SJCRH30 (cell line): ENCODE measurements around the gene CD302. TPM values are rescaled to one million over a fixed set of nuclear protein-coding genes. Genes with fewer than 3 reads are reported as not detected.

Experiments
- DNase-seq, 2 experiments: peaks; one replicate each; pipeline ENCODE4 v3.0.0-alpha.2; 2015 to 2020
- H3K27ac ChIP-seq: fragments of 250-450 bp; sonication (Bioruptor Pico); 2 replicates; pipeline ENCODE4 v1.5.1; 2020; ENCODE audit warnings: mild to moderate bottlenecking, moderate library complexity
- H3K27me3 ChIP-seq: fragments of 250-450 bp; sonication (Bioruptor Pico); 2 replicates; pipeline ENCODE4 v1.5.1; 2020; ENCODE audit warnings: mild to moderate bottlenecking, moderate library complexity
- H3K36me3 ChIP-seq: fragments of 250-450 bp; sonication (Bioruptor Pico); 2 replicates; pipeline ENCODE4 v1.5.1; 2020; ENCODE audit warnings: mild to moderate bottlenecking, moderate library complexity
- H3K4me1 ChIP-seq: fragments of 250-450 bp; sonication (Bioruptor Pico); 2 replicates; pipeline ENCODE4 v1.5.1; 2020; ENCODE audit warnings: mild to moderate bottlenecking, moderate library complexity
- H3K4me3 ChIP-seq: fragments of 250-450 bp; sonication (Bioruptor Pico); 2 replicates; pipeline ENCODE4 v1.5.1; 2020; ENCODE audit warnings: mild to moderate bottlenecking, moderate library complexity
- H3K9me3 ChIP-seq: fragments of 250-450 bp; sonication (Bioruptor Pico); replicated peaks from 2 replicates; pipeline ENCODE4 v1.5.1; 2020; ENCODE audit warnings: mild to moderate bottlenecking, moderate library complexity
- total RNA-seq: library from RNA; depleted of rRNA; stranded (reverse); fragments of >200 nt; shearing (Covaris generic); gene quantifications from 2 replicates; pipeline ENCODE4 v1.2.3, GENCODE V29; 2014

The CD302 gene
- total RNA-seq, 1 experiment from 2014 or later: 1.8 TPM

GRCh38 chr2:159783556-159783955 is 14.5 kb downstream of the CD302 start:
- no peak overlapping the region for H3K27ac ChIP-seq
- no peak for DNase-seq
- H3K4me1 ChIP-seq: no peaks in the 10 kb centered on the region

GRCh38 chr2:159776321-159776720 is 21.7 kb downstream of the CD302 start:
- Histone ChIP-seq H3K27me3 (no peaks in the 10 kb centered on the region), H3K27ac (no peak overlapping the region), H3K4me1 (no peaks in the 10 kb centered on the region), H3K9me3 (no peaks in the 10 kb centered on the region), H3K36me3 (0 out of 2 replicates have a peak, but pooled peaks cover 7% of the 10 kb centered on the region), H3K4me3 (no peak overlapping the region)
- no peak for DNase-seq

More at GRCh38 chr2:159783556-159783955, 14.5 kb downstream of the CD302 start:
- Histone ChIP-seq H3K27me3 (no peaks in the 10 kb centered on the region), H3K9me3 (no peaks in the 10 kb centered on the region), H3K4me3 (no peak overlapping the region), H3K36me3 (no peaks in the 10 kb centered on the region)

- peaks cover 13% of the 10 kb centered on the region for H3K36me3 ChIP-seq
- no peak for DNase-seq
- no peak overlapping the region for H3K4me3 ChIP-seq
- H3K27me3 ChIP-seq: no peaks in the 10 kb centered on the region
- H3K27ac ChIP-seq: no peak overlapping the region
- no peaks in the 10 kb centered on the region for H3K9me3 ChIP-seq
- no peaks in the 10 kb centered on the region for H3K4me1 ChIP-seq
Observed at GRCh38 chr2:159775021-159775420, 23.0 kb downstream of the CD302 start.

- H3K4me3 ChIP-seq: no peak overlapping the region
- H3K9me3 ChIP-seq: no peaks in the 10 kb centered on the region
- no peak for DNase-seq
- no peak overlapping the region for H3K27ac ChIP-seq
- H3K27me3 ChIP-seq: no peaks in the 10 kb centered on the region
- no peaks in the 10 kb centered on the region for H3K4me1 ChIP-seq
- H3K36me3 ChIP-seq: peaks cover 13% of the 10 kb centered on the region
Observed at GRCh38 chr2:159774370-159774990, 23.5 kb downstream of the CD302 start.

DNA sequence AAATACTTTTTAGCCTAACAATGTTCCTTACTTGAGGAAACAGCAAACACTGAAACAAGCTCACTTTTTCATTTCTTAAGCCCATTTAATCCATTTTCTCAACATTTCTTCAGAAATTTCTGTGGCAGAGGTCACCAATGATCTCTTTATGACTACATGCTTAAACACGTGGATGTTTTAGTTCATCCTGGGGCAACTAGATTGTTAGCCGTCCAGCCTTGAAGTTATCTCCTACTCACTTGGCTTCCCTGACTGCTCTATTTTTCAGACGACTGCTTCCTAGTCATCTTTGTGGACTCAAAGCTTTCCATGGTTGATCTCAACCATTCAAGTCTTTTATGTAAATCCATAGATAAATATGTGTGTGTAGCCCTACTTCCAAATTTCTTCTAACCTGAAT is 24.1 kb downstream of the CD302 start:
- Histone ChIP-seq H3K4me3 (no peak overlapping the region), H3K36me3 (peaks cover 13% of the 10 kb centered on the region), H3K27me3 (no peaks in the 10 kb centered on the region), H3K27ac (no peak overlapping the region), H3K9me3 (no peaks in the 10 kb centered on the region), H3K4me1 (no peaks in the 10 kb centered on the region)
- no peak for DNase-seq

DNA sequence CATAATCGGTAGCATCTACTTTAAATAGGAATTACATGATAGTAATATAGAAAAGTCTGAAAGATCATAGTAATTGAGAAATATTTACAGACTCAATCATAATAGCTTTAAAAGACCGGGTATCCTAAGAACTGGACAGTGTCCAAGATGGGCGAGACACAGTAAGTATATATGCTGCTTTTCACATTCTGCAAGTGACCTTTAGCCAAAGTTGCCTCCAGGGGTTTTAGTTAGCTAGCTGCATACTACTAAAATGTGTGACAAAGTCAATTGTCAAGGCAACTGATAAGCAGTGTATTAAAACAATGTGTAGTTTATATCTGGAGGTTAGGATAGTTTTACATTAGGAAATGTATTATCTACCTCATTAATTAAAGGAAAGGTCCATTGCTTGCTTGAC is 24.6 kb downstream of the CD302 start:
- no peaks in the 10 kb centered on the region for H3K9me3 ChIP-seq
- no peak overlapping the region for H3K27ac ChIP-seq
- peaks cover 13% of the 10 kb centered on the region for H3K36me3 ChIP-seq
- no peaks in the 10 kb centered on the region for H3K4me1 ChIP-seq
- H3K27me3 ChIP-seq: no peaks in the 10 kb centered on the region
- DNase-seq: no peak
- no peak overlapping the region for H3K4me3 ChIP-seq

- Histone ChIP-seq H3K36me3 (peaks cover 44% of the 10 kb centered on the region), H3K9me3 (no peaks in the 10 kb centered on the region)
Observed at GRCh38 chr2:159769147-159769546, 28.9 kb downstream of the CD302 start.

DNA sequence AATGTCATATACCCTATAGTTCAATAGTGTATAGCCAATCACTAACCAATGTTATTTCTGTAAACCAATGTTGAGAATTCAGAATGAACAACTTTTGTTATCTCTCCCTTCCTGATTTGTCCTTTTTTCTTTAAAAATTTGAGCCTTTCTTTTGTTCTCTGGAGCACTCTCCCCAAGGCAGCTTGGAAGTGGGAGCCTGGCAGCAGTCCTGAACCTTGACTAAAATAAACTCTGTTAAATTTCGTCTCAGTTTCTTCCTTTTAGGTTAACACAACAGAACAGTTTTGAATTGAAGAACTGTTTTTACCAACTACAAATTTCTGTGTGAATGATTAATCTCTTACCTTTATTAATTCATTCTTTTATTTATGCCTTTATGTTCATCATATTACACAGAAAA is 35.9 kb downstream of the CD302 start:
- DNase-seq: no peak
- H3K36me3 ChIP-seq: peaks cover 85% of the 10 kb centered on the region
- no peak overlapping the region for H3K27ac ChIP-seq
- H3K27me3 ChIP-seq: no peaks in the 10 kb centered on the region
- no peaks in the 10 kb centered on the region for H3K4me1 ChIP-seq
- H3K9me3 ChIP-seq: no peaks in the 10 kb centered on the region
- no peak overlapping the region for H3K4me3 ChIP-seq

More at GRCh38 chr2:159769147-159769546, 28.9 kb downstream of the CD302 start:
- Histone ChIP-seq H3K4me1 (no peaks in the 10 kb centered on the region), H3K27me3 (no peaks in the 10 kb centered on the region), H3K4me3 (no peak overlapping the region), H3K27ac (no peak overlapping the region)
- no peak for DNase-seq

DNA sequence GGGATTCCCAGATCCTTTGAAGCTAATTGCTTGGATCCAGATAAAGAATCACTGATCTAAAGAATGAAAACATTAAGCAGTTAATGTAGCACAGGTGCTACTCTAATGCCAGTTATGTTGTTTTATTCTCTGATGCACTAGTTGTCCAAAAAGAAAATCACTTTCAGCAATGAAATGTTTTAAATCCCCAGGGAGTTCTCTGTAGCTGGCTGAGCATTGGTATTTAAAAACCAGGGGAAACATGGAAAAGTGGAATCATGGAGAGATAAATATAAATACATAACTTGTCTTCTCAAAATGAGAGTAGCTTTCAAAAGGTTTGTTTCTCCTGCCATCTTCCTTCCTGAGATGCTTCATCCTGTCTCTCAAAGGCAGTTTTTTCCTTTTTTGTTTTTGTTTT is 37.7 kb downstream of the CD302 start:
- no peak overlapping the region for H3K4me3 ChIP-seq
- H3K36me3 ChIP-seq: peaks cover 86% of the 10 kb centered on the region
- no peaks in the 10 kb centered on the region for H3K4me1 ChIP-seq
- no peak overlapping the region for H3K27ac ChIP-seq
- no peak for DNase-seq
- H3K27me3 ChIP-seq: no peaks in the 10 kb centered on the region
- H3K9me3 ChIP-seq: no peaks in the 10 kb centered on the region

DNA sequence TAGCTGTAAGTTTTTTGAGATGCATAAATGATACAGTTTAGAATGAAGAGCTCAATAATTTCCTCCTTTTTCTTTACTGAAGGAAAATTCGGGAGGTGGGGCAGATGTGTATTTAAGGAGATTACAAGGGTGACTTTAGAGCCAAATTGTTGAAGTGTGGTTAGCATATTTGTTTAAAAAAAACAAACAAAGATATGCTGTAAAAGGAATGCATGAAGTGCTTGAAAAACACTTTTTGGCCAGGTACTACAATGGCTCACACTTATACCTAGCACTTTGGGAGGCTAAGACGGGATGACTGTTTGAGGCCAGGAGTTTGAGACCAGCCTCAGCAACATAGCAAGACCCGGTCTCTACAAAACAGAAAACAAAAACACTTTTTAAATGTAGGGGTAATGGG is 38.4 kb downstream of the CD302 start:
- H3K36me3 ChIP-seq: peaks cover 91% of the 10 kb centered on the region
- no peaks in the 10 kb centered on the region for H3K9me3 ChIP-seq
- H3K27me3 ChIP-seq: no peaks in the 10 kb centered on the region
- DNase-seq: no peak
- H3K4me3 ChIP-seq: no peak overlapping the region
- H3K4me1 ChIP-seq: no peaks in the 10 kb centered on the region
- H3K27ac ChIP-seq: no peak overlapping the region

DNA sequence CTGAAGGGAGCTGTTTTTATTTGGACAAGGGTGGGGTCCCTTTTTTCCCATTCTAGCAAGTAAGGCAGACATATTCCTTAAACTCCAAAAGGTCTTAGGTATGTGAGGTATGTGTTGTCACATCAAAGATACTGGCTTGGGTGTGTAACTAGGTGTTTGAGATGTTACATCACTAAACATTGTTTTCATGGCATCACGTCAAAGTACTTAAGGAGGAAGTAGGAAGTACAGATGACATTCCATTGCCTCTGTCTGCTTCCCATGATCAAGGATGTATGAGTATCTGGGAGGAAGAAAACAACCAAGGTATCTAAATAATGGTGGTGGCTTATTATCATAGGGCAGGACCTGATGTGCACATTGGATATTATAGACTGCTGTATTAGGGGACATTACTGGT is 39.3 kb downstream of the CD302 start:
- H3K4me1 ChIP-seq: no peaks in the 10 kb centered on the region
- no peak overlapping the region for H3K4me3 ChIP-seq
- peaks cover 93% of the 10 kb centered on the region for H3K36me3 ChIP-seq
- no peaks in the 10 kb centered on the region for H3K9me3 ChIP-seq
- no peak overlapping the region for H3K27ac ChIP-seq
- DNase-seq: no peak
- no peaks in the 10 kb centered on the region for H3K27me3 ChIP-seq

GRCh38 chr2:159758239-159758638 is 39.8 kb downstream of the CD302 start:
- no peaks in the 10 kb centered on the region for H3K9me3 ChIP-seq
- H3K27me3 ChIP-seq: no peaks in the 10 kb centered on the region
- H3K27ac ChIP-seq: no peak overlapping the region
- peaks cover 91% of the 10 kb centered on the region for H3K36me3 ChIP-seq
- no peak for DNase-seq
- H3K4me1 ChIP-seq: no peaks in the 10 kb centered on the region
- no peak overlapping the region for H3K4me3 ChIP-seq

- Histone ChIP-seq H3K4me3 (no peak overlapping the region), H3K4me1 (no peaks in the 10 kb centered on the region), H3K27me3 (no peaks in the 10 kb centered on the region), H3K36me3 (peaks cover 91% of the 10 kb centered on the region), H3K9me3 (no peaks in the 10 kb centered on the region), H3K27ac (no peak overlapping the region)
- DNase-seq: peak in 1 of 2 experiments; percentile 20
Observed at GRCh38 chr2:159755788-159756187, 42.2 kb downstream of the CD302 start.

DNA sequence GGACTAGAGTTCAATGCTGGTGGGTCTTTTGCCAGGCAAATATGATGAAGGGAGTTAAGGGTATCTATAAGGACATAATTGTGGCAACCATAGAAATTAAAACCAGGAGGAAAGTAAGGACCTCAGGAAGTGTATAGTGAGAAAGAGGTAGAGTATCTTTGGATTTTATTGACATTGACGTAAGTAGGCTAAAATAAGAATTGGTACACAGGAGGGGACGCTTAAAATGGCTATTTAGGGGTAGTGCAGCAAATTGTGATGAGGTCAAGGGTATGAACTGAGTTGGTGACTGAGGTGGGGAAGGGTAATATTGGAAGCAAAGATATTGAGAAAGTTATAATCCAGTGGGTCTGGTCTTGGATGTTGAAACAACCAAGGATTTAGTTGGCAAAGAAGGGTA is 43.0 kb downstream of the CD302 start:
- Histone ChIP-seq H3K36me3 (peaks cover 85% of the 10 kb centered on the region), H3K4me3 (no peak overlapping the region), H3K27me3 (no peaks in the 10 kb centered on the region), H3K9me3 (no peaks in the 10 kb centered on the region), H3K4me1 (no peaks in the 10 kb centered on the region), H3K27ac (no peak overlapping the region)
- DNase-seq: no peak

DNA sequence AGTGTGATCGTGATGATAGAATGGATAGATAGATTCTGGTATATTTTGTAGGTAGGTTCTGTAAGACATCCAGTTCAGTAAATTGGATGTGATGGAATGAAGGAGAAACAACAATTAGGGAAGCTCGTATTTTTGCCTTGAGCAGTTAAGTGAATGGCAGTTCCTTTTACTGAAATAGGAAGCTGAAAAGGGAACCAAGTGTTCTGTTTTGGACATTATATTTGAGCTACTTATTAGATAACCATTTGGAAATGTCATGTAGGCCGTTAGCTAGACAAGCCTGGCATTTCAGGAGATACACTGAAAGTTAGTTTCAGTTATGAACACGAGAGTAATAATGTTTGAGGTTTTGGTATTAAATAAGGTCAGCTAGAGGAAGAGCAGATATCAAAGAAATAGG is 44.2 kb downstream of the CD302 start:
- Histone ChIP-seq H3K36me3 (peaks cover 84% of the 10 kb centered on the region), H3K27me3 (no peaks in the 10 kb centered on the region), H3K27ac (no peak overlapping the region), H3K4me3 (no peak overlapping the region), H3K4me1 (no peaks in the 10 kb centered on the region), H3K9me3 (no peaks in the 10 kb centered on the region)
- no peak for DNase-seq

DNA sequence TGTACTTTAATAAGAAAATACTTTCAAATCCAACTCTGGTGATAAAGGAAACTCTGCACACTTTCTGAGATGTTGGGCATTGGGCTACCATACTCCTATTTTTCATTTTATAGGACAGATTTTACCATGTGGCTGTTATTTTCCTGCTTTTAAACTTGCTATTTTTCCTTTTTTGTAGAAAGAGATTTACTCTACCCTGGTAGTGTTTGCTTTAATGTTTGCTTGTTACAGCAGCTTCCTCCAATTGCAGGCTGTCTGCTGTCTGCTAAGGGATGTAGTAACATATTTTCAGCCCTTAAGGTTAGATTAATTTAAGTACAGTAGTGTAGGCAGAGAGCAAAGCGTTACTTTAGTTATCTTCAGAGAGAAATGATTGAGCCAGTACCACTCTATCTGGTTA is 47.1 kb downstream of the CD302 start:
- DNase-seq: no peak
- H3K4me3 ChIP-seq: no peak overlapping the region
- peaks cover 87% of the 10 kb centered on the region for H3K36me3 ChIP-seq
- H3K27ac ChIP-seq: no peak overlapping the region
- H3K4me1 ChIP-seq: no peaks in the 10 kb centered on the region
- no peaks in the 10 kb centered on the region for H3K27me3 ChIP-seq
- H3K9me3 ChIP-seq: no peaks in the 10 kb centered on the region
